HCT116 (cell line): ENCODE data around the gene LY6G5B. TPM values are rescaled to one million over a fixed set of nuclear protein-coding genes. Genes with fewer than 3 reads are reported as not detected.

Experiments
- ATAC-seq: fragments of 200-7000 bp; cut with Tn5 transposase; 2 replicates; pipeline ENCODE4 v1.9.1; 2020; ENCODE audit warnings: mild to moderate bottlenecking, moderate library complexity
- BruUV-seq: library from RNA; stranded (reverse); fragments of 400-500 nt; replicated peaks from 2 replicates; lab custom pipeline; 2021; lab: Mats Ljungman, UMichigan
- CTCF ChIA-PET: fragments of 300-600 bp; sonication (Branson Sonifier 250); formaldehyde crosslinking; loops from one replicate; lab custom pipeline; 2021; ENCODE audit warnings: antibody characterized with exemption; lab: Charles Lee
- POLR2A ChIA-PET: fragments of 300-600, 350-600 bp; sonication (Branson Sonifier 250); formaldehyde crosslinking; loops from one replicate; lab custom pipeline; 2021; ENCODE audit warnings: antibody characterized with exemption; lab: Charles Lee
- RAD21 ChIA-PET, 2 experiments: fragments of 300-600 bp; sonication (Branson Sonifier 250); formaldehyde crosslinking; loops; one replicate each; lab custom pipeline; 2023; ENCODE audit warnings: low total read pairs in 2 of 2; ENCODE audit not compliant: uncharacterized antibody in 2 of 2, unreplicated experiment in 2 of 2, low non-redundant PET in 1 of 2; lab: Charles Lee
- DNase-seq: peaks from one replicate; pipeline ENCODE4 v3.0.0-alpha.2; 2010; ENCODE audit warnings: low read depth, low spot score
- H2AFZ ChIP-seq: fragments of 200-600 bp; shearing (Covaris generic), sonication (generic); 2 replicates; pipeline ENCODE4 v1.6.1; 2017; ENCODE audit warnings: low read depth, mixed run types, mixed read lengths, antibody characterized with exemption, low read length; ENCODE audit not compliant: poor library complexity, severe bottlenecking
- H3K27ac ChIP-seq: 2 replicates; pipeline ENCODE4 v1.5.1; 2012; ENCODE audit warnings: low read depth, low read length
- H3K27me3 ChIP-seq: fragments of 200-600 bp; sonication (generic); 2 replicates; pipeline ENCODE4 v1.6.1; 2016; ENCODE audit warnings: mixed run types, low read length, mixed read lengths; ENCODE audit not compliant: insufficient read depth
- H3K36me3 ChIP-seq, 2 experiments: fragments of 200-500 bp in 1 of 2; fragments of 200-600 bp in 1 of 2; sonication (Bioruptor generic) in 1 of 2; sonication (generic) in 1 of 2; 2 replicates each; pipeline versions ENCODE4 v1.5.1 to v1.6.1; 2014 to 2016; ENCODE audit warnings: low read length in 2 of 2, inconsistent platforms in 1 of 2, mixed read lengths in 1 of 2, mixed run types in 1 of 2; ENCODE audit not compliant: insufficient read depth in 2 of 2, control insufficient read depth in 1 of 2
- H3K4me1 ChIP-seq, 2 experiments: fragments of 200-600 bp in 1 of 2; sonication (generic) in 1 of 2; 2 replicates each; pipeline versions ENCODE4 v1.5.1 to v1.6.1; 2012 to 2017; ENCODE audit warnings: low read length in 2 of 2, inconsistent platforms in 1 of 2, mild to moderate bottlenecking in 1 of 2, mixed read lengths in 1 of 2, mixed run types in 1 of 2, moderate library complexity in 1 of 2; ENCODE audit not compliant: insufficient read depth in 2 of 2, control insufficient read depth in 1 of 2
- H3K4me2 ChIP-seq: fragments of 200-600 bp; sonication (generic); 2 replicates; pipeline ENCODE4 v1.6.1; 2017; ENCODE audit warnings: mixed run types, low read length, mixed read lengths
- H3K4me3 ChIP-seq, 2 experiments: fragments of 200-600 bp in 1 of 2; sonication (generic) in 1 of 2; replicated peaks in 1 of 2; 2 replicates each; pipeline ENCODE4 v1.5.1; 2011 to 2016; ENCODE audit warnings: low read length in 2 of 2, control low read depth in 1 of 2, low read depth in 1 of 2, mild to moderate bottlenecking in 1 of 2, mixed read lengths in 1 of 2, mixed run types in 1 of 2
- H3K79me2 ChIP-seq: fragments of 200-600 bp; sonication (generic); 2 replicates; pipeline ENCODE4 v1.6.1; 2017; ENCODE audit warnings: mild to moderate bottlenecking, mixed run types, low read length, moderate library complexity, mixed read lengths; ENCODE audit not compliant: insufficient read depth
- H3K9ac ChIP-seq: fragments of 200-600 bp; sonication (generic); 2 replicates; pipeline ENCODE4 v1.6.1; 2016; ENCODE audit warnings: low read length, mixed read lengths
- H3K9me2 ChIP-seq: fragments of 200-600 bp; sonication (generic), shearing (Covaris generic); 2 replicates; pipeline ENCODE4 v1.6.1; 2017; ENCODE audit warnings: mixed run types, mild to moderate bottlenecking, moderate library complexity; ENCODE audit not compliant: insufficient read depth
- H3K9me3 ChIP-seq, 2 experiments: fragments of 200-500 bp in 1 of 2; fragments of 200-600 bp in 1 of 2; sonication (Bioruptor generic) in 1 of 2; sonication (generic) in 1 of 2; 2 replicates each; pipeline ENCODE4 v1.6.1; 2014 to 2017; ENCODE audit warnings: low read length in 2 of 2, mixed read lengths in 2 of 2, inconsistent platforms in 1 of 2, low read depth in 1 of 2, mild to moderate bottlenecking in 1 of 2, mixed run types in 1 of 2, moderate library complexity in 1 of 2; ENCODE audit not compliant: control insufficient read depth in 1 of 2, insufficient read depth in 1 of 2
- H4K20me1 ChIP-seq: fragments of 200-600 bp; sonication (generic), shearing (Covaris generic); 2 replicates; pipeline ENCODE4 v1.6.1; 2017; ENCODE audit warnings: mixed run types, mild to moderate bottlenecking, moderate library complexity; ENCODE audit not compliant: insufficient read depth
- CBX3 ChIP-seq: IDR thresholded peaks from 2 replicates; pipeline ENCODE4 v1.6.1; 2012; ENCODE audit warnings: low read depth
- CEBPB ChIP-seq: IDR thresholded peaks from 2 replicates; pipeline ENCODE4 v1.6.1; 2012; ENCODE audit warnings: low read depth
- CTCF ChIP-seq, 3 experiments: fragments of 200-600 bp in 1 of 3; sonication (generic) in 1 of 3; IDR thresholded peaks in 2 of 3; conservative IDR thresholded peaks in 1 of 3; 2 replicates each; pipeline ENCODE4 v1.5.1; 2012 to 2017; ENCODE audit warnings: low read depth in 2 of 3, low read length in 2 of 3, antibody characterized with exemption in 1 of 3, borderline replicate concordance in 1 of 3, control low read depth in 1 of 3, mild to moderate bottlenecking in 1 of 3, mixed read lengths in 1 of 3, mixed run types in 1 of 3, moderate library complexity in 1 of 3; ENCODE audit not compliant: insufficient read depth in 1 of 3
- EGR1 ChIP-seq: IDR thresholded peaks from 2 replicates; pipeline ENCODE4 v1.6.1; 2012; ENCODE audit warnings: low read depth
- ELF1 ChIP-seq: IDR thresholded peaks from 2 replicates; pipeline ENCODE4 v1.6.1; 2012; ENCODE audit warnings: low read depth, borderline replicate concordance
- FOSL1 ChIP-seq: IDR thresholded peaks from 2 replicates; pipeline ENCODE4 v1.6.1; 2012; ENCODE audit warnings: low read depth
- REST ChIP-seq: IDR thresholded peaks from 2 replicates; pipeline ENCODE4 v1.6.1; 2012; ENCODE audit warnings: low read depth
- ZNF274 ChIP-seq: fragments of 200-500 bp; sonication (Bioruptor generic); IDR thresholded peaks from 2 replicates; pipeline ENCODE4 v1.6.1; 2014; ENCODE audit warnings: mild to moderate bottlenecking, low read depth, low read length, inconsistent platforms
- intact Hi-C: fragments of 100-400 bp; cut with micrococcal nuclease; formaldehyde crosslinking; loops from 2 replicates; pipeline ENCODE4 v1.10.0; 2022
- total RNA-seq: library from RNA; stranded (reverse); gene quantifications from one replicate; pipeline ENCODE4 v1.2.1, GENCODE V29; 2021; ENCODE audit not compliant: unreplicated experiment

The LY6G5B gene
- total RNA-seq, 1 experiment from 2014 or later, result 15.4 TPM

GRCh38 chr6:31639449-31639861 is 30.3 kb upstream of the LY6G5B start:
- H3K4me1 ChIP-seq, result no peaks in the 10 kb centered on the region
- ATAC-seq (no peak), DNase-seq (no peak)
- ChIA-PET CTCF (no interaction called here), POLR2A (interaction anchor here (0.8 to 1.7 kb wide), 4 partner anchors 12 to 262 kb away, joined by 3 to 13 read pairs (median 4); partner anchors contain the start of gene BAG6), RAD21 (no interaction called here)
- no peak overlapping the region for H3K4me2 ChIP-seq
- no peaks in the 10 kb centered on the region for H3K27me3 ChIP-seq
- no peak overlapping the region for H3K4me3 ChIP-seq
- TF ChIP-seq ELF1 (no peak), FOSL1 (no peak), CTCF (IDR thresholded peaks at IDR 0.05 in 2 of 3, conservative IDR thresholded peaks at IDR 0.05 in 1 of 3; ENCODE audit: borderline replicate concordance in 1 of 3, insufficient read depth in 1 of 3, low read depth in 2 of 3, low read length in 2 of 3) (no peak), ZNF274 (no peak), REST (no peak), EGR1 (no peak), CBX3 (no peak), CEBPB (no peak)
- H3K9me2 ChIP-seq, result no peaks in the 10 kb centered on the region
- H3K9ac ChIP-seq, result no peak overlapping the region
- no peak overlapping the region for H3K27ac ChIP-seq
- peaks cover 49 to 59% of the 10 kb centered on the region in 2 experiments; a peak in 3 of 4 replicates for H3K36me3 ChIP-seq
- no peak overlapping the region for H2AFZ ChIP-seq
- no TSS peak for BruUV-seq
- H3K79me2 ChIP-seq, result peaks cover 3% of the 10 kb centered on the region; the same call in 1 of the 2 replicates
- H3K9me3 ChIP-seq, result no peaks in the 10 kb centered on the region
- H4K20me1 ChIP-seq, result no peaks in the 10 kb centered on the region
- intact Hi-C loops, result no loop called here
